GM19238 (cell line): Measurements from ENCODE around the gene ACKR3.

ENCODE experiments used
- DNase-seq: peaks from one replicate; pipeline ENCODE4 v3.0.0; 2011; ENCODE audit warnings: low spot score; ENCODE audit not compliant: insufficient read length

The ACKR3 gene

GRCh38 chr2:236568922-236569572 is 578 bp upstream of the ACKR3 start:
- DNase-seq: no peak

- no peak for DNase-seq
These were observed 650 bp downstream of the ACKR3 start for GRCh38 chr2:236570081-236570868.

GRCh38 chr2:236571145-236571544 is 1.5 kb downstream of the ACKR3 start:
- no peak for DNase-seq

- no peak for DNase-seq
These were observed 2.9 kb downstream of the ACKR3 start for GRCh38 chr2:236572482-236572881.

GRCh38 chr2:236573066-236573929 is 3.7 kb downstream of the ACKR3 start:
- DNase-seq: no peak

GRCh38 chr2:236574000-236574399 is 4.4 kb downstream of the ACKR3 start:
- DNase-seq: no peak

GRCh38 chr2:236574424-236575145 is 5.0 kb downstream of the ACKR3 start:
- DNase-seq: no peak

- no peak for DNase-seq
These were observed 5.9 kb downstream of the ACKR3 start for GRCh38 chr2:236575510-236575909.

GRCh38 chr2:236576087-236576486 is 6.5 kb downstream of the ACKR3 start:
- no peak for DNase-seq

- DNase-seq: no peak
These were observed 7.3 kb downstream of the ACKR3 start for GRCh38 chr2:236576953-236577352.

- no peak for DNase-seq
These were observed 8.1 kb downstream of the ACKR3 start for GRCh38 chr2:236577481-236578410.

GRCh38 chr2:236578411-236578846 is 8.8 kb downstream of the ACKR3 start:
- DNase-seq: no peak

GRCh38 chr2:236579048-236579745 is 9.6 kb downstream of the ACKR3 start:
- no peak for DNase-seq

GRCh38 chr2:236579746-236580315 is 10.2 kb downstream of the ACKR3 start:
- DNase-seq: no peak

GRCh38 chr2:236580746-236581355 is 11.2 kb downstream of the ACKR3 start:
- DNase-seq: no peak

GRCh38 chr2:236581546-236581945 is 11.9 kb downstream of the ACKR3 start:
- no peak for DNase-seq

GRCh38 chr2:236582968-236583367 is 13.3 kb downstream of the ACKR3 start:
- DNase-seq: no peak

- DNase-seq: no peak
These were observed 14.1 kb downstream of the ACKR3 start for GRCh38 chr2:236583621-236584203.
